Kidney (tissue), 14 donors: ENCODE measurements around the gene LASP1. TPM values are rescaled to one million over a fixed set of nuclear protein-coding genes. Genes with fewer than 3 reads are reported as not detected.

Experiments
- DNase-seq, 5 donors: peaks; one replicate each; pipeline ENCODE4 v3.0.0-alpha.2; 2013 to 2020
- FAIRE-seq: peaks from 2 replicates; lab custom pipeline; 2012; peaks lifted over from hg19 to GRCh38; lab: Jason Lieb, UNC
- H3K27ac ChIP-seq, 2 donors: one replicate each; pipeline ENCODE4 v1.7.0; 2013; ENCODE audit warnings: low read depth in 2 of 2, low read length in 2 of 2, inconsistent platforms in 1 of 2
- H3K27me3 ChIP-seq: one replicate; pipeline ENCODE4 v1.7.1; 2013; ENCODE audit warnings: low read length, inconsistent platforms; ENCODE audit not compliant: control insufficient read depth, insufficient read depth
- H3K36me3 ChIP-seq, 3 donors: one replicate each; pipeline versions ENCODE4 v1.7.0 to v1.7.1; 2013; ENCODE audit warnings: low read length in 3 of 3, control low read depth in 1 of 3, inconsistent platforms in 1 of 3; ENCODE audit not compliant: insufficient read depth in 3 of 3, control insufficient read depth in 2 of 3
- H3K4me1 ChIP-seq, 3 donors: one replicate each; pipeline versions ENCODE4 v1.7.0 to v1.7.1; 2013; ENCODE audit warnings: low read length in 3 of 3, inconsistent platforms in 1 of 3, low read depth in 1 of 3; ENCODE audit not compliant: control insufficient read depth in 2 of 3, insufficient read depth in 2 of 3
- H3K4me3 ChIP-seq, 3 donors: one replicate each; pipeline versions ENCODE4 v1.7.0 to v1.8.1; 2013; ENCODE audit warnings: low read length in 3 of 3, control low read depth in 1 of 3, inconsistent platforms in 1 of 3
- H3K9ac ChIP-seq, 3 donors: one replicate each; pipeline versions ENCODE4 v1.7.0 to v1.7.1; 2013; ENCODE audit warnings: low read length in 3 of 3, control low read depth in 1 of 3, inconsistent platforms in 1 of 3
- H3K9me3 ChIP-seq, 3 donors: one replicate each; pipeline versions ENCODE4 v1.7.0 to v1.7.1; 2013; ENCODE audit warnings: low read length in 3 of 3, control low read depth in 1 of 3, inconsistent platforms in 1 of 3; ENCODE audit not compliant: control insufficient read depth in 2 of 3, insufficient read depth in 1 of 3
- CTCF ChIP-seq: IDR thresholded peaks from 3 replicates; pipeline ENCODE4 v1.5.1; 2012; ENCODE audit warnings: mild to moderate bottlenecking, moderate library complexity, borderline replicate concordance; ENCODE audit not compliant: insufficient read depth; ENCODE audit errors: extremely low read depth
- intact Hi-C: fragments of 100-400 bp; cut with DNase I; formaldehyde crosslinking; loops from one replicate; pipeline ENCODE4 v1.11.1; 2022
- polyA plus RNA-seq: library from polyadenylated mRNA; stranded (reverse); fragments of 350-450 nt; fragmentation: Illumina TruSeq; extraction: RNeasy Lipid Tissue Mini Kit (QIAGEN cat#74804); gene quantifications from one replicate; pipeline ENCODE4 v1.2.3, GENCODE V29; 2014; ENCODE audit warnings: low read depth, low replicate concordance; ENCODE audit not compliant: insufficient read depth
- total RNA-seq: library from RNA; stranded (reverse); fragmentation: NEBNext Ultra II Directional; extraction: Animal tissue kit (Norgen Biotek cat#: 25700); gene quantifications from one replicate; pipeline ENCODE4 v1.2.1, GENCODE V29; 2021
- donor health status: control.
- donor health status: control.
- donor health status: control.
- donor health status: control.
- donor health status: control.
- donor health status: DM: yes; HTN: yes; CAD: no.
- donor health status: Normal renal cell carcinoma (clear cell type).

Gene LASP1
- total and polyA plus RNA-seq, 2 donors from 2014 or later: 62.5 to 138 TPM

- DNase-seq: no peak
- H3K27ac ChIP-seq: no peak overlapping the region
- peaks cover 0 to 22% (median 0%) of the 10 kb centered on the region in 3 donors for H3K4me1 ChIP-seq
- intact Hi-C loops: no loop called here
- H3K27me3 ChIP-seq: no peaks in the 10 kb centered on the region
- FAIRE-seq: no peak
- H3K36me3 ChIP-seq: peaks cover 5 to 38% (median 25%) of the 10 kb centered on the region in 3 donors
- H3K9me3 ChIP-seq: no peaks in the 10 kb centered on the region
- no peak for TF ChIP-seq CTCF
- H3K9ac ChIP-seq: no peak overlapping the region
- H3K4me3 ChIP-seq: no peak overlapping the region
Measured at GRCh38 chr17:38848939-38849605, 20.8 kb upstream of the LASP1 start.

GRCh38 chr17:38850374-38850773, 19.5 kb upstream of the LASP1 start:
- Histone ChIP-seq H3K27me3 (no peaks in the 10 kb centered on the region), H3K4me3 (no peak overlapping the region), H3K27ac (no peak overlapping the region), H3K9ac (peak overlapping the region in 1 of 3 donors; percentile 97), H3K36me3 (peaks cover 5 to 38% (median 25%) of the 10 kb centered on the region in 3 donors), H3K9me3 (no peaks in the 10 kb centered on the region), H3K4me1 (peaks cover 0 to 22% (median 0%) of the 10 kb centered on the region in 3 donors)
- FAIRE-seq: no peak
- no peak for DNase-seq
- intact Hi-C loops: no loop called here
- no peak for TF ChIP-seq CTCF

- FAIRE-seq (no peak), DNase-seq (no peak)
- TF ChIP-seq CTCF: no peak
- no peaks in the 10 kb centered on the region for H3K27me3 ChIP-seq
- H3K4me1 ChIP-seq: peaks cover 0 to 22% (median 0%) of the 10 kb centered on the region in 3 donors
- H3K9ac ChIP-seq: peak overlapping the region in 2 of 3 donors; percentile 11 to 97
- no peaks in the 10 kb centered on the region for H3K9me3 ChIP-seq
- H3K36me3 ChIP-seq: peaks cover 5 to 38% (median 25%) of the 10 kb centered on the region in 3 donors
- peak overlapping the region; percentile 5 to 97 (median 94) for H3K4me3 ChIP-seq
- no peak overlapping the region for H3K27ac ChIP-seq
- intact Hi-C loops: no loop called here
Measured at GRCh38 chr17:38851434-38851833, 18.4 kb upstream of the LASP1 start.
